Caco-2 (cell line): ENCODE measurements around the gene USP20. TPM values are rescaled to one million over a fixed set of nuclear protein-coding genes. Genes with fewer than 3 reads are reported as not detected.

Experiments
- BruUV-seq: library from RNA; stranded (reverse); fragments of 400-500 nt; replicated peaks from 2 replicates; lab custom pipeline; 2021; lab: Mats Ljungman, UMichigan
- CTCF ChIA-PET: fragments of 300-600 bp; sonication (Branson Sonifier 250); formaldehyde crosslinking; loops from one replicate; lab custom pipeline; 2022; ENCODE audit warnings: antibody characterized with exemption; lab: Charles Lee
- POLR2A ChIA-PET: fragments of 300-600 bp; sonication (Branson Sonifier 250); formaldehyde crosslinking; loops from one replicate; lab custom pipeline; 2022; ENCODE audit warnings: antibody characterized with exemption; lab: Charles Lee
- DNase-seq, 2 experiments: peaks; one replicate each; pipeline versions ENCODE4 v3.0.0 to v3.0.0-alpha.2; 2020 to 2022
- H3K27me3 ChIP-seq: replicated peaks from 2 replicates; pipeline ENCODE4 v1.6.0; 2011; ENCODE audit warnings: low read length; ENCODE audit not compliant: control insufficient read depth, insufficient read depth
- H3K36me3 ChIP-seq: 2 replicates; pipeline ENCODE4 v1.5.1; 2011; ENCODE audit warnings: low read length; ENCODE audit not compliant: control insufficient read depth, insufficient read depth
- H3K4me1 ChIP-seq: fragments of 250-450 bp; sonication (Bioruptor Pico); 2 replicates; pipeline ENCODE4 v1.5.1; 2020; ENCODE audit warnings: mild to moderate bottlenecking
- H3K4me3 ChIP-seq: 2 replicates; pipeline ENCODE4 v1.5.1; 2011; ENCODE audit warnings: low read depth, mild to moderate bottlenecking, control low read depth, low read length
- H3K9me3 ChIP-seq: fragments of 250-450 bp; sonication (Bioruptor Pico); 2 replicates; pipeline ENCODE4 v1.5.1; 2020; ENCODE audit warnings: mild to moderate bottlenecking, moderate library complexity
- H3K27ac Mint-ChIP-seq: one replicate; pipeline ENCODE4 v1.8.0; 2022; ENCODE audit warnings: mixed read lengths; ENCODE audit not compliant: unreplicated experiment
- H3K27me3 Mint-ChIP-seq: one replicate; pipeline ENCODE4 v1.8.0; 2022; ENCODE audit warnings: mixed read lengths; ENCODE audit not compliant: insufficient read depth, unreplicated experiment
- H3K36me3 Mint-ChIP-seq: one replicate; pipeline ENCODE4 v1.8.0; 2022; ENCODE audit warnings: mild to moderate bottlenecking, mixed read lengths; ENCODE audit not compliant: insufficient read depth, unreplicated experiment
- H3K4me1 Mint-ChIP-seq: one replicate; pipeline ENCODE4 v1.8.0; 2022; ENCODE audit warnings: low read depth, mixed read lengths; ENCODE audit not compliant: unreplicated experiment
- H3K4me3 Mint-ChIP-seq: one replicate; pipeline ENCODE4 v1.8.0; 2022; ENCODE audit warnings: mild to moderate bottlenecking, moderate library complexity, mixed read lengths; ENCODE audit not compliant: unreplicated experiment
- H3K9me3 Mint-ChIP-seq: one replicate; pipeline ENCODE4 v1.8.0; 2022; ENCODE audit warnings: mixed read lengths; ENCODE audit not compliant: unreplicated experiment
- intact Hi-C: fragments of 100-400 bp; cut with micrococcal nuclease; formaldehyde crosslinking; loops from one replicate; pipeline ENCODE4 v1.10.0; 2022; ENCODE audit not compliant: unreplicated experiment
- total RNA-seq: library from RNA; stranded (reverse); gene quantifications from 2 replicates; pipeline ENCODE4 v1.2.3, GENCODE V29; 2022
- TF ChIP-seq, protein P1 (sequence below), 2 experiments: fragments of 200-600 bp in 1 of 2; IDR thresholded peaks; 1 replicate in 1 of 2; 2 replicates in 1 of 2; pipeline versions ENCODE4 v1.5.1 to v1.8.0; 2011 to 2022; ENCODE audit warnings: antibody characterized with exemption in 1 of 2, control low read depth in 1 of 2, inconsistent platforms in 1 of 2, low read depth in 1 of 2, low read length in 1 of 2, mild to moderate bottlenecking in 1 of 2, moderate library complexity in 1 of 2; ENCODE audit not compliant: insufficient read depth in 1 of 2, severe bottlenecking in 1 of 2, unreplicated experiment in 1 of 2

USP20 gene
- total RNA-seq, 1 experiment from 2014 or later, result 13.9 TPM

GRCh38 chr9:129880654-129881546, 45.6 kb downstream of the USP20 start:
- H3K4me3 Mint-ChIP-seq, result no peak overlapping the region
- peaks cover 10% of the 10 kb centered on the region for H3K4me1 Mint-ChIP-seq
- Histone ChIP-seq H3K9me3 (no peaks in the 10 kb centered on the region), H3K4me3 (no peak overlapping the region), H3K27me3 (no peaks in the 10 kb centered on the region), H3K36me3 (no peaks in the 10 kb centered on the region), H3K4me1 (peaks cover 13% of the 10 kb centered on the region)
- no peak overlapping the region for H3K27ac Mint-ChIP-seq
- ChIA-PET CTCF (no interaction called here), POLR2A (no interaction called here)
- H3K27me3 Mint-ChIP-seq, result no peaks in the 10 kb centered on the region
- BruUV-seq, result no TSS peak
- TF ChIP-seq, protein P1, sequence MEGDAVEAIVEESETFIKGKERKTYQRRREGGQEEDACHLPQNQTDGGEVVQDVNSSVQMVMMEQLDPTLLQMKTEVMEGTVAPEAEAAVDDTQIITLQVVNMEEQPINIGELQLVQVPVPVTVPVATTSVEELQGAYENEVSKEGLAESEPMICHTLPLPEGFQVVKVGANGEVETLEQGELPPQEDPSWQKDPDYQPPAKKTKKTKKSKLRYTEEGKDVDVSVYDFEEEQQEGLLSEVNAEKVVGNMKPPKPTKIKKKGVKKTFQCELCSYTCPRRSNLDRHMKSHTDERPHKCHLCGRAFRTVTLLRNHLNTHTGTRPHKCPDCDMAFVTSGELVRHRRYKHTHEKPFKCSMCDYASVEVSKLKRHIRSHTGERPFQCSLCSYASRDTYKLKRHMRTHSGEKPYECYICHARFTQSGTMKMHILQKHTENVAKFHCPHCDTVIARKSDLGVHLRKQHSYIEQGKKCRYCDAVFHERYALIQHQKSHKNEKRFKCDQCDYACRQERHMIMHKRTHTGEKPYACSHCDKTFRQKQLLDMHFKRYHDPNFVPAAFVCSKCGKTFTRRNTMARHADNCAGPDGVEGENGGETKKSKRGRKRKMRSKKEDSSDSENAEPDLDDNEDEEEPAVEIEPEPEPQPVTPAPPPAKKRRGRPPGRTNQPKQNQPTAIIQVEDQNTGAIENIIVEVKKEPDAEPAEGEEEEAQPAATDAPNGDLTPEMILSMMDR (IDR thresholded peaks at IDR 0.05; ENCODE audit: insufficient read depth in 1 of 2, low read depth in 1 of 2, low read length in 1 of 2, severe bottlenecking in 1 of 2, unreplicated experiment in 1 of 2), result no peak
- peaks cover 6% of the 10 kb centered on the region for H3K36me3 Mint-ChIP-seq
- H3K9me3 Mint-ChIP-seq, result no peaks in the 10 kb centered on the region
- DNase-seq, result no peak
- intact Hi-C loops, result loop anchor here (10.0 kb wide), 1 partner anchor 364 kb away; no protein-coding TSS in a partner anchor

- no peak overlapping the region for H3K4me3 ChIP-seq
- peaks cover 18% of the 10 kb centered on the region for H3K4me1 ChIP-seq
- H3K27ac Mint-ChIP-seq, result no peak overlapping the region
- H3K27me3 ChIP-seq, result no peaks in the 10 kb centered on the region
- H3K36me3 Mint-ChIP-seq, result peaks cover 6% of the 10 kb centered on the region
- ChIA-PET POLR2A (no interaction called here), CTCF (no interaction called here)
- H3K9me3 Mint-ChIP-seq, result no peaks in the 10 kb centered on the region
- TF ChIP-seq, protein P1 (IDR thresholded peaks at IDR 0.05; ENCODE audit: insufficient read depth in 1 of 2, low read depth in 1 of 2, low read length in 1 of 2, severe bottlenecking in 1 of 2, unreplicated experiment in 1 of 2), result no peak
- peaks cover 10% of the 10 kb centered on the region for H3K4me1 Mint-ChIP-seq
- intact Hi-C loops, result loop anchor here (10.0 kb wide), 1 partner anchor 363 kb away; no protein-coding TSS in a partner anchor
- H3K4me3 Mint-ChIP-seq, result no peak overlapping the region
- H3K36me3 ChIP-seq, result no peaks in the 10 kb centered on the region
- no peaks in the 10 kb centered on the region for H3K27me3 Mint-ChIP-seq
- no peaks in the 10 kb centered on the region for H3K9me3 ChIP-seq
- DNase-seq, result no peak
- BruUV-seq, result no TSS peak
These were observed 46.5 kb downstream of the USP20 start for GRCh38 chr9:129881547-129882324.
